Amygdala (tissue), 56 donors: ENCODE results near the gene RFPL3.
"Not testable (repeated sequence)": the region's sequence is repeated elsewhere in the genome, so short reads cannot be mapped to it uniquely, and the experiment has no call there.

Experiments used
- DNase-seq, 56 donors: peaks; one replicate each; lab custom pipeline; 2025; lab: John Stamatoyannopoulos, UW

RFPL3 gene

DNA sequence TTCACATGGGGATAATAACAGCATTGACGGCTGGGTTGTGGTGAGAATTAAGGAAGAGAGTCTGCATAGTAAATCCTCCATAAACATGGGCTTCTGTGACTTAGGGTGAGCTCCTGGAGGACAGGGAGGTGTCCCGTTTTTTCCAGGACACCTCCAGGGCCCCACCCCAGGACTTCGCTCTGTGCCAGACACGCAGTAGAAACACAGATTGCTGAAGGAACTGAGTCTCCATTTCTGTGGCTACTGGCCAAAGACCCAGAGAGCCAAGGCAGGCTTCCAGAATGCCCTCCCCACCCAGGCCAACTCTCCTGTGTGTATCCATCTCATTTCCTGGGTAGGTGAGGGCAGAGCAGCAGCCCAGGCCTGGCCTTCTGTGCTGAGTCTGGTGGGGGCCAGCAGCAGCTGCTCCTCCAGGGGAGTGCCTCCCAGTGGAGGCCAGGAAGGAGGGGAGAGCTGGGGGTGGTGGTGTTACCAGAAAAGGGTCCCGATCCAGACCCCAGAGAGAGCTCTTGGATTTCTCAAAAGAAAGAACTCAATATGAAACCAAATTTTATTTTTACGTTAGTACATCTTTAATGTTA, 9.5 kb upstream of the RFPL3 start:
- DNase-seq = no peak

DNA sequence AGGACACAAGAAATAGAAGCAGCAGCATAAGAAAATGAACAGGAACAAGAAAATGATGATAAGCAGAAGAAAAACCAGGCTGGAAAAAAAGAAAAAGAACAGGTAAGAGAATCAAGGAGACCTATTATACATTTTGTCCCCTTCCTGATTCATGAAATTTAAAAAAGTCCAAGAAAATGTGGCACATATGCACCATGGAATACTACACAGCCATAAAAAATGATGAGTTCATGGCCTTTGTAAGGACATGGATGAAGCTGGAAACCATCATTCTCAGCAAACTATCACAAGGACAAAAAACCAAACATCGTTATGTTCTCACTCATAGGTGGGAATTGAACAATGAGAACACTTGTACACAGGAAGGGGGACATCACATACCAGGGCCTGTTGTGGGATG, 5.8 kb upstream of the RFPL3 start:
- not testable (repeated sequence) for DNase-seq

DNA sequence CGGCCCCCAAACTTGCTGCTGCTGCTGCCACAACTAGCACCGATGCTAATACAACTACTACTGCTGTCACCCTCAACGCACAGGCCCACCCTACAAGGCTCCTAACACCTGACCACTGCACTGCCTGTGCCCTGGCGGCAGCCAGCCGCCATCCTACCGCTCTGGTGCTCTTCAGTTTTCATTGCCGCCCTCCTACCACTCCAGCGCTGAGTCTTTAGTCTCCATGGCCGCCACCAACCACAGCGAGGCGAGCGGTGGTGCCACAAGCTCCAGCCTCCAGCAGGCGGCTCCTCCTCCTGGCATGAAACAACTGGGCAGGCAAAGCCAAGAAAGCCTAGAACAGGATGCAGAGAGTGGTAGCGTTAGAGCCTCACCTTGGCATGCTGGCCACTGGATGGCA, 5.0 kb upstream of the RFPL3 start:
- no peak for DNase-seq

DNA sequence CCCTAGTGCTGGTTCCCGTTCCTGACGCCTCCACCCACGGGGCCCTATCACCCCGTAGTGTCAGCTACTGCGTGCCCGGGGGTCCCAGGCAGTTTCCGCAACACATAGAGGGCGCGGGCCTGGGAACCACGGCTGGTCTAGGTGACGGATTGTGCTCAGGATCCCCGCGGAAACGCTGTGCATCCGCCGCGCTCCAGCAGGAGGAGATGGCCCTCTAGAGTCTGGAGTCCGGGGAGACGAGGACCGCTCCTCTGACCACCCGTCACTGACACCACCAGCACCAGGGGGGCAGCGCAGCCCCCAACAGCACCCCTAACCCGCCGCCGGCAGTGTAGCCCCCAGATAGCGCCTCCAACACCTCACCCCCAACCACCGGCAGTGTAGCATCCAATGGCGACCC, 4.4 kb upstream of the RFPL3 start:
- DNase-seq = no peak

DNA sequence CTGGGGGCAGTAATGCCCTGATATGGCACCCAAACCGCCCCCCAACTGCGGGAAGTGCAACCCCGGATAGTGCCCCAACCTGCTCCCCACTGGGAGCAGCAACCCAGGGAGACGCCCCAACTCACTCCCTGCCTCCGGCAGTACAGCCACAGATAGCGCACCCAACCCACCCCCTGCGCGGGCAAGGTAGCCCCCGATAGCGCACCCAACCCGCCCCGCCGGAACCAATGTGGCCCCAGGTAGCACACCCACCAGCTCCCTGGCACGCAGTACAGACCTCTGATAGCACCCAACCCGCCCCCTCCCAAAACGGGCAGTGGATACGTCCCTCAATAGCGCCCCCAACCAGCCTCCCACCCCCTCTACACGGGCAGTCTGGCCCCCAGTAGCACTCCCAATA, 3.8 kb upstream of the RFPL3 start:
- no peak for DNase-seq

DNA sequence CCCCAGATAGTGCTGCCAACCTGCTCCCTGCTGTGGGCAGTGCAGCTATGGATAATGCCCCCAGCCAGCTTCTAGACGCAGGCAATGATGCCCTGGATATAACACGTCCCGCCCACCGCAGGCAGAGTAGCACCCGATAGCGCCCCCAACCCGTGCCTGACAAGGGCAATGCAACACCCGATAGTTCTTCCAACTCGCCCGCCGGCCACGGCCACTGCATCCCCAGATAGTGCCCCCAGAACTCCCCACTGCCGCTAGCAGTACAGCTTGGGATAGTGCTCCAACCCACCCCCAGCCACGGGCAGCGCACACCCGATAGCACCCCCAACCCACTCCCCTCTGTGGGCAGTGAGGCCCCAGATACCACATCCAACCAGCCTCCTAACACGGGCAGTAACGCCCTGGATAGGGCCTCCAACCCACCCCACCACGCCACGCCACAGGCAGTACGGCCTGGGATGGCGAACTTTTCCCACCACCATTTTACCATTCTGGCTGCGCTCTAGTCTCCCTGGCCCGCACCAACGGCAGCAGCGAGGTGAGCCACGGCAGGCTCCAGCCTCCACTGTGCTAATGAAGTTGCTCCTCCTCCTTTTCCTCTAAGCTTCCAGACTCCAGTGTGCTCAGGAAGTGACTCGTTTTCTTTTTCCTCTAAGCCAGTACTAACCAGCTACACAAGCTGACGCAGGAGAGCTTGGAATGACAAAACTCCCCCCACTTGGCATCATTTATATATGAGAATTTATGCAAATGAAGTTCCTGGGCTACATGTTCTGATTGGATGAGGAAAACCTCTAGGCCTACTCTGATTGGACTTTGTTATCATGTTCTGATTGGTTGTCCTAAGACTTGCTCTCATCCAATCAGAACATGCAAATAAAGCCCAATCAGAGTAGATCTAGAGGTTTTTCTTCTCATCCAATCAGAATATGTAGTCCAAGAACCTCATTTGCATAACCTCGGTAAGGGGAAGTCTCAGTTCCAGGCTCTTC, 3.0 kb upstream of the RFPL3 start:
- DNase-seq = no peak

DNA sequence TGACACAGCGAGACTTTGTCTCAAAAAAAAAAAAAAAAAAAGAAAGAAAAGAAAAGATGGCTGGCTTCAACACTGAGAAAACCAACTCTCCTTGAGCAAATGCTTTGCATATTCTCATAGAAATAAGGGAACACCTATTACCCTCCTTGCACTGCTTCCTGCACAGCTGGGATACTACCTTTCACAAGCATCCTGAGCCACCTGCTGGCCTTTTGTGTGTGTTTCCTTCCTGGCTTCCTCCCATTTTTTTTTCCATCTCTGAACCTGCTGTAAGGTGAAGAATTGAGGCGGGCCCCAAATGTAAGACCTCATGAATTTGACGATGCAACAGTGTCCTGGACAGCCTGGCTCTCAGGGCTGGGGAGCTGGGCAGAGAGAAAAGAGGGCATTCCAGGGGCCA, 1.9 kb upstream of the RFPL3 start:
- DNase-seq = no peak

DNA sequence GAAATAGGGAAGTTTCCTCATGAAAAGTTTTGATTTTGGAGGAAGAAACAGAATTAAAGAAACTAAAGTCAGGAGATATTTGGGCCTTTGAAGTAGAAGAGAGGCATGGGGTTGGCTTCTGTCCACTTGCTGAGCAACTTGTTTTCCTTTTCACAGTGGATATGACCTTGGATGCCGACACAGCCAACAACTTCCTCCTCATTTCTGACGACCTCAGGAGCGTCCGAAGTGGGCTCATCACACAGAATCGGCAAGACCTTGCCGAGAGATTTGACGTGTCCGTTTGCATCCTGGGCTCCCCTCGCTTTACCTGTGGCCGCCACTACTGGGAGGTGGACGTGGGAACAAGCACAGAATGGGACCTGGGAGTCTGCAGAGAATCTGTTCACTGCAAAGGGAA, 2.4 kb downstream of the RFPL3 start:
- not testable (repeated sequence) for DNase-seq

DNA sequence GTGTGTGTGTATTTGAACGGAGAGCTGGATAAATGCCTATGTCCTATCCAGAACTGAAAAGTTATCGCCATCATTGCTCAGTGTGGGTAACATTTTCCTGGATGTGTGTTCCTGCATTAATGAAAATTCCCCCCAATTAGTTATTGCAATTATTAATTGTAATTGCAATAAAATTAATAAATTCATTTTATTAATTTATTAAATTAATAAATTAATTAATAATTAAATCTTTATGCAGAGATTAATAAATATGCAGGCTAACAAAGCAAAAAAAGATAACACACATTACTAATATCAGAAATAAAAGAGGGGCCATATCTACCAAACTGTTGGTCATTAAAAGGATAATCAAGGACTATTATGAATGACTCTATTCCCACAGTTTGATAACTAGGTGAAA, 3.6 kb downstream of the RFPL3 start:
- DNase-seq = no peak

DNA sequence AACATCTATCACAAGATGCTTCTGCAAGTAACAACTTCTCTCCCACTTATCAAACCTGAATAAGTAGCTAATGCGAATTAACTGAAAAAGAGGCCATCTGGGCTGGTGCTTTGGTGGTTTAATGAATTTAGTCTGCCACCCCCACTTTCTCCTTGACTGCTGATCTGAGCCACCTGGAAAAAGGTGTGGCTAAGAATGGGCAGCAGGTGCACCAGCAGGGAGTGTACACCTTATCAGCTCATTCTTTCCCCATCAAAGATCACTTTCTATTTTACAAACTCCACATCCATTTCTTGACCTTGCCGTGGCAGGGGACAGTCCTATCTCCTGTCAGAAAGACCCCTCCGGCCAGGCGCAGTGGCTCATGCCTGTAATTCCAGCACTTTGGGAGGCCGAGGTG, 6.5 kb downstream of the RFPL3 start:
- no peak for DNase-seq

DNA sequence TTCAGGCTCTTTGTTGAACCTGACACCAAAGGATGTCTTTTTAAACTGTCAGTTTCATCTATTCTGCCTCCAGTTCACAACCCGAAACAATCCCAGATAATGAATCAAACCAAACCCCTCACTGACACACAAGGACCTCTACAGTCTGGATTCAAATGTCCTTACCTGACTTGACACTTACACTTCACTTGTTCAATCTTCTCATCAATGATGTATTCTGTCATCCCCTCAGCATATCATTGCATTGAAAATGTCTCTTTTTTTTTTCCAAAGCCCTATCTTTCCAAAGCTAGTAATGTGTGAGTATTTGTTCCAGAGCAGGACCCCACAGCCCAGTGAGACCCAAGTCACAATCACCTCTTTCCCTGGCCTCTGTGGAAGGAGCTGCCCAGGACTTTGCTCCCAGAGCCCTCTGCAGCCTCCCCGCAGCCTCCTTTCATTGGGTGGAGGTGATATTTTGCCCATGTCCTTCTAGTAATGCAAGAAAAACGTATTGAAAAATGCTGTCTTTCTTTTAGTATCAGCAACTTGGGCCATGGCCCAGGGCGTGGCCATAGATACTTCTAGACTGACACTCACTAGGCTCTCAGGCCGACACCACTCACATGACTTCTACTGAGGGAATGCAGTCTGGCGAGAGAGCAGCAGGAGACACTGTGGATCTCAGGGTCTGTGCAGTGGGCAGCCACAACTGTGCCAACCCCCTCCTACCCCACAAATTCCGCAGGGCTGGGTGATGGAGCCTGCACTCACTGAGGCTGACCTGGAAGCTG, 18.2 kb downstream of the RFPL3 start:
- DNase-seq = no peak

DNA sequence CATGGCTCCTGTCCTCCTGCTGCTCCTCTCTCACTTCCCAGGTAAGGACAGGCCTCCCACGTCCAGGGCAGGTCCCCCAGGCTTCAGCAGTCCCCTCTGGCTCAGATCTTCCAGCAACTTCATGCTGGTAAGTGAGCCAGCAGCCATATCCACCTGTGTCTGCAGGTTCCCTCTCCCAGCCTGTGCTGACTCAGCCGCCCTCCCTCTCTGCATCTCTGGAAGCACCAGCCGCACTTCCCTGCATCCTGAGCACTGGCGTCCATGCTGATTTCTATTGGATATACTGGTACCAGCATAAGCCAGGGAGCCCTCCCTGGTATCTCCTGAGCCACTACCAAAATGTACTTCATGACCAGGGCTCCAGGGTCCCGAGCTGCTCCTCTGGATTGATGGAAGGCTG, 19.0 kb downstream of the RFPL3 start:
- DNase-seq = peak in 2 of 56 donors; percentile 4 to 49

DNA sequence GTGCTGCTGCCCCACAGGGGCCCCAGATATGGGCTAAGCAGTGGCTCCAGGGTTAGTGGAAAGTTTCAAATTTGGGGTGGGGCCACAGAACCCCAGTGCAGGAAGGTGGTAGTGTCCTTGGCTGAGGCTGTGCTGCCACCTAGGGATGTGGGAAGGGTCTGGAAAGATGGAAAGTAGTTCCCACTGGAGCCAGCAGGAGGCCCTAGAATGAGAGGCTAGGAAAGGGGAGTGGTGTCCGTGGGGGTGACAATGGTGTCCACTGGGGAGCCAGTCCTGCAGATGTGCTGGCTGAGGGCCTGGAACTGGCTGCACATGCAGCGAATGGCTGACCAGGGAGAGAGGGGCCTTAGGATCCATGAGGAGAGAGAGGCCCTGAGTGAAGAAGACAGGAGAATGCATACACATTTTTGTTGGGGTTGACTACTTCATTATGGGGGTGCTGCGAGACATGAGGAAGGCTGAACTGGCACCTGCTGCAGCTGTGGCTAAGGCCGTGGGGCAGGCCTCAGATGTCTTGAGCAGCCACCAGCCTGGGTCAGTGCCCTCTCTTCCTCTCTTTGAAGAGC, 21.1 kb downstream of the RFPL3 start:
- DNase-seq = peak in 39 of 56 donors; percentile 2 to 73 (median 34)

DNA sequence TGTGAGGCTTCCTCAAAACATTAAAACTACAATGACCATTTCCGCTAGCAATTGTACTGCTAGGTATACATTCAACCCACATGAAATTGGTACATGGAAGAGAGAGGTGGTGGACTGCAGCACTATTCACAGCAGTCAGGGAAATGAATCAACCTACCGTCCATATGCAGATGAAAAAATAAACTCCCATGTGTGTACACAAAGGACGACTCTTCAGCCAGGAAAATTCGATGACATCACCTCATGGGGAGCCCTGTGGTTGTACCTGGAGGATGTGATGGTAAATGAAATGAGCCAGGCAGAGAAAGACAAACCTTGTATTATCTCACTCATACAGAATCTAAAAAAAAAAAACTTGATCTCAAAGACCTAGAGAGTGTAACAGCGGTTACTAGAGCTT, 23.3 kb downstream of the RFPL3 start:
- DNase-seq = no peak

DNA sequence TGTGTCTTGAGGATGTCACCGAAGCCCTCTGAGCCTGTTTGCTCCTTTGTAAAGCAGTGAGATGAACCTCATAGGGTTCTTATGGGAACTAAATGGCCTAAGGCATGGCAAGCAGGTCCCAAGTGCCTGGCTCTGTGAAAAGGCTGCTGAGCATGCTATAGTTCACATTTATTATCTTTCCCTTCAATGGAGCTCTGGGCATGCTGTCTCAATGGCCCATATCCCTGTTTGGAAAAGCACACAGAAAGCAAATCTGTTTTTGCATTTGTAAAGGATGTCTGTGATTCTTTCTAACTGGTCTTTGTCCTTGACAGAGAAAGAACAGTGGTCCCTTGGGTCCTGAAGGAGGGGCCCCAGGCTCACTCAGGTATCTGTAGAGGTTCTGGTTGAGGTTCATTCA, 28.0 kb downstream of the RFPL3 start:
- DNase-seq = no peak

DNA sequence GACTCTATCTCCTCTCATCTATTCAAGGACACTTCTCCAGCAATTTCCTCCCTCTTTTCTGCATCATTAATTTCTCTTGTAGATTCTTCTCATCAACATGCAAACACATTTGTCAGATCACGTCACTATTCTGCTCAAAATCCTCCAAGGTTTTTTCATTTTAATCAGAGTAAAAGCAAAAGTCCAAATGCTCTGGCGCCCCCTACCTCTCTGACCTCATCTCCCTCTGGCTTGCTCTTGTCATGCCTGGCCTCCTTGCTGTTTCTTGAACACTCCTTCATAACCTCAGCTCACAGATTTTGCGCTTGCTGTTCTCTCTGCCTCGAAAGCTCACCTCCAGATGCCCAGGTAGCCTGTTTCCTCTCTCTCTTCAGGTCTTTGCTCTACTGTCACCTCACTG, 32.0 kb downstream of the RFPL3 start:
- DNase-seq = no peak

DNA sequence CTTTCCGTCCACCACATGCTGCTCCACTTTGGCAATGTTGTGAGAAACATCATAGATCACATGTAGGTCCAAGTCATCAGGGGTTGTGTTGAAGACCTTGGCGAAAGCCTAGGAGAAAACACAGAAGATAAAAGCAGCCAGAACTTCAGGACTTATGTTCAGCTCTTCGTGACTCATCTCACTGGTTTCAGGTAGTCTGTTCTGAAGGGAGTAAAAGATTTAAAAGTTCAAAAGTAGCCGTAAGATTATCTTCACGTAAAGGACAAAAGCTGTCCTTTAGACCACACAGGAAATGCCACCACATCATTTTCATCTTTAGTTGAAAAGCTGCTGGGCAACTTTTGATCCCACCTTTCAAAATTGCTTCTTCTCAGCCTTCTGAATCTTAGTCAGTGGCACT, 37.4 kb downstream of the RFPL3 start:
- no peak for DNase-seq

DNA sequence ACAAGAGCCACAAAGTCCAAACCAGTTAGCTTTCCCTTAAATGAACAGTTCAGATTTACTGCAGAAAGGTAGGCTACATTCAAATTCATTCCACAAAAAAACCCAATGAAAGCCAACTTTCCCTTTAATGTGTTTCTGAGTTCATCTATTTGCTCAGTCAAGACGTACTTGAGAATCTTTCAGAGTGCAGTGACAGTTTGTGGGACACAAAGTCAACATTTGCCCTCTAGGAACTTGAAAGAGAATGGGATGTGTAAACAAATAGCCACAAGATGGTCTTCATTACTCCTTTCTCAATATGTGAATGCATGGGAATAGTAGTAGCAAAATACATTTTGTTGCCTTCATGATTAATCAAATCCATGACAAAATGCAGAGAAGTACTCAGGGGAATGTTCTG, 38.6 kb downstream of the RFPL3 start:
- no peak for DNase-seq

DNA sequence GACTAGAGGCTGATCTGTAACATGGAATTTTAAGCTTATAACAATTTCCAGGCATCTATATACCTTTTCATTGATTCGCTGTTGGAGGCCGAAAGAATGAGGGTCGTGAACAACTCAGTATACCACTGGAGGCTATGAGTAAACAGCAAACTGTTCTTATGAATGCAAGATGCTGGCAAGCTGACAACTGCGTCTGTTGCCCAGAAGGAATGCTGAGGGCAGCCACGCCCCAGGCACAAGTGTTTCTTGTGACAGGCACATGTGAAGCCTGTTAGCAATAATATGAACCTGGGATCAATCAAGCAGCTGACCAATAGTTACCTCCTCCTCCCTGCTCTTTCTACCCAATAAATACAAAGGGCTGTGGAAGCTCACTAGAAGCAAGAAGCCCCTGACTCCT, 39.1 kb downstream of the RFPL3 start:
- DNase-seq = no peak

DNA sequence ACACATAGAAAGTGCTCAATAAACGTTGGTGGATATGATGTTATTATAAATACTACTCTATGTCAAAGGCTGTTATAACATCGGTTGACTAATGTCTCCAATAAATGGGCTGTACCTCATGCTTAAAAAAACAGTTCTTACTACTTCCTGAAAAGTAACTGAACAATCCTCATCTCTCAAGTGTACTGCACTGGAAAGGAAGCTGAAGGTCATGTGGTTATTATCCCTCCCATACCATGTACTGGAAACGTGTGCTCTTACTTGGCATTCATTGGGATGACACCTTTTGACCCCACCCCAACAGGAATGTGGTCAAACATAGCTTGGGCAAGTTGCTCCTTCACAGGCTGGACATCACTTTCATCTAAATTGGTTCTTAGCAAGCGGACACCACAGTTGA, 43.8 kb downstream of the RFPL3 start:
- no peak for DNase-seq

DNA sequence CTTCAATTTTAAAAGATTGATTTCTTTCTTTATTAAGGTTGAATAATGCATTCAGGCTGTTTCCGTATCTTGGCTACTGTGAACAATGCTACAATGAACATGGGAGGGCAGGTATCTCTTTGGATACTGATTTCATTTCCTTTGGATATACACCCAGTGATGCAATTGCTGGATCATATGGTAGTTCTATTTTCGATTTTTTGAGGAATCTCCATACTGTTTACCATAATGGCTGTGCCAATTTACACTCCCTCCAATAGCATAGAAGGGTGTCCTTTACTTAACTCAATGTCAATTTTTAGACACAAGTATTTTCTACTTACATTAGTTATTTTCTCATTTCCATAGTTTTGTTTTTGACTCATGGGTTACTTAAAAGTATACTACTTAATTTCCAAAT, 46.4 kb downstream of the RFPL3 start:
- no peak for DNase-seq
